GM21360 (cell line): ENCODE data around the gene RALA.

Experiments used
- ATAC-seq: cut with Tn5 transposase; IDR thresholded peaks from one replicate; pipeline ENCODE4 v1.9.1; 2021; ENCODE audit warnings: mild to moderate bottlenecking, moderate library complexity; ENCODE audit not compliant: unreplicated experiment

RALA gene, protein sequence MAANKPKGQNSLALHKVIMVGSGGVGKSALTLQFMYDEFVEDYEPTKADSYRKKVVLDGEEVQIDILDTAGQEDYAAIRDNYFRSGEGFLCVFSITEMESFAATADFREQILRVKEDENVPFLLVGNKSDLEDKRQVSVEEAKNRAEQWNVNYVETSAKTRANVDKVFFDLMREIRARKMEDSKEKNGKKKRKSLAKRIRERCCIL

DNA sequence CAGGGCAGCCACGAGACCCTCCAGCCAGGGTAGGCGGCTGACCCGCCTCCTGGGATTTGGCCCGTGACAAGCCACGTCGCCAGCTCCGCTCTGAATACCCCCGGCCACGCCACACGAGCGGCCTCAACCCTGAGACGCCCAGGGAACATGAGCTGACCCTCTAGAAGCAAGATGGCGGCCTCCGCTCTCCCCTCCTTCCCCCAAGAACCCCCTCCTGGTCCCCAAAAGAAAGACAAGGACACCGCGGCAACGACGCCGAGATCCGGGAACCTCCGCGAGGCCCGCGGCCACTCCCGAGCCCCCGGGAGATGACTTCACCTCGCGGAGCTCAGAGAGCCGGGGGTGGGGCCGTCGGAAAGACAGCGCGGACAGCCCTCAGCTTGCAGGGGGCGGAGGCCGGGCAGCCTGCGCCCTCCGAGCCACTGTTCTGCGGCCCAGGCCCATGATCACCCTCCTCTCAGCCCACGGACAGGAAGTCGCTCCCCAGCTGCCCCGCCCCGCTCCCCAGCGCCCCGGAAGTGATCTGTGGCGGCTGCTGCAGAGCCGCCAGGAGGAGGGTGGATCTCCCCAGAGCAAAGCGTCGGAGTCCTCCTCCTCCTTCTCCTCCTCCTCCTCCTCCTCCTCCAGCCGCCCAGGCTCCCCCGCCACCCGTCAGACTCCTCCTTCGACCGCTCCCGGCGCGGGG, at the start of gene RALA:
TSS of gene RALA (plus strand) at position 526 of the 685 bp plus-strand sequence. CDS start 63,096 bp downstream, outside the sequence.
- ATAC-seq, result peak; percentile 90

GRCh38 chr7:39574673-39575349, 48.6 kb upstream of the RALA start:
- no peak for ATAC-seq

DNA sequence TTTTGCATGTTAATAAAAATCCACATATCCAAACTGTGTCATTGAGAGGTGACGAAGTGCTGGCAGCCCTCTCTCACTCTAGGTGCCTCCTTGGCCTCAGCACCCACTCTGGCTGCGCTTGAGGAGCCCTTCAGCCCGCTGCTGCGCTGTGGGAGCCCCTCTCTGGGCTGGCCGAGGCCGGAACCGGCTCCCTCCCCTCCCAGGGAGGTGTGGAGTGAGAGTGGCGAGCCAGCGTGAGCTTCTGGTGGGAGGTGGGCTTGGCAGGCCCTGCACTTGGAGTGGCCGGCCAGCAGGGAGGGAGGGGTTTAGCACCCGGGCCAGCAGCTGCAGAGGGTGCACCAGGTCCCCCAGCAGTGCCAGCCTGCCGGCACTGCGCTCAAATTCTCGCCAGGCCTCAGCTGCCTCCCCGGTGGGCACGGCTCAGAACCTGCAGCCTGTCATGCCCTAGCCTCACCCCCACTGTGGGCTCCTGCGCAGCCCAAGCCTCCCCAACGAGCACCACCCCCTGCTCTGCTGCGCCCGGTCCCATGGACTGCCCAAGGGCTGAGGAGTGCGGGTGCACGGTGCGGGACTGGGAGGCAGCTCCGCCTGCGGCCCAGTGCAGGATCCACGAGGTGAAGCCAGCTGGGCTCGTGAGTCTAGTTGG, 46.0 kb upstream of the RALA start:
- no peak for ATAC-seq

DNA sequence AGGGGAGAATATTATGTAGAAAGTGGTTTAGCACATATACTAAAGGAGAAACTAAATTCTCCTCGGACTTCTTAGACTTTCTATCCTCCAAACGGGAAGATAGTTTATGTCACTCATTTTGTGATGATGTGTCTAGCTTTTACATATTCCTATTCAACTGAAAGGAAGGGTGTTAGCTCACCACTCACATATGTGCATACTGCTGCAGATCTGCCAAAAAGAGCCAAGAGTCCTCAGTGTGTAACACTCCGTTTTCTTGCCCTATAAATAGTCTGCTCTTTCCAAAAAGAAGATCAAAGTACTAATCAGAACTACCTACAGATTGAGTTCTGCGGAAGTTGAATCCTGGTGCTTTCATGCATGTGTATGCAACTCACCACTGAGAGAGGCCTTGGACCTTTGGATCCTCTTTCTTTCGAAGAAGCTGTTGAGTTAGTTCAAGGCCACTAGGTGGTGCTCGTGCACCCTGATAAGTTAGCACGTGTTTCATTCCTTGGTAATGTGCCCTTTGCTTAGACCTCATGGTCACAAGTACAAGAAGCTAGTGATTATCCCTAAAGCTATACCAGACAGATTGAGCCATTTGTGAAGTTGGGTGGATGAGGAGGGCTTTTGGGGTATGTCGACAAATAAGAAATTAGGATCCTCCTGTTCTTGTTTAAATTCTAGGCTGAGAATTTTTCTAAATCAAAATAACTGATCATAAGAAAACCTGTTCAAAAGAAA, 43.1 kb upstream of the RALA start:
- peak; percentile 96 for ATAC-seq

DNA sequence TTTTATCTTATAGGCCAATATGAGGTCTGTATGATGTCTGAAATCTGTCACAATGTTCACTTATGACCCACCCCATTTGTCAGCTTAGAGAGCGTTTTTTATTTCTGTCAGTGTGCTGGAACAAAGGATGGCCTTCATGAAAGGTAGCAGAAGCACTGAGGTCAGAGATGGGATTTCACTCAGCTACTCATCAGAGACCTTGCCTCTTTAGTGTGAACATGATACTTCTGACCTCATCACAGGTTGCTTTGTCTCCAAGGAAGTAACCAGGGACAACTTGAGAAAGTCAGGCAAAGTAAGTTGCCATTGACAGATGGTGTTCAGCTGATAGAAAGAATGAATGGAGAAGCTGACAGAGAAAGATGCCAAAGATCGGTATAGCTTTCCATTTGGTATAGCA, 40.8 kb upstream of the RALA start:
- no peak for ATAC-seq

DNA sequence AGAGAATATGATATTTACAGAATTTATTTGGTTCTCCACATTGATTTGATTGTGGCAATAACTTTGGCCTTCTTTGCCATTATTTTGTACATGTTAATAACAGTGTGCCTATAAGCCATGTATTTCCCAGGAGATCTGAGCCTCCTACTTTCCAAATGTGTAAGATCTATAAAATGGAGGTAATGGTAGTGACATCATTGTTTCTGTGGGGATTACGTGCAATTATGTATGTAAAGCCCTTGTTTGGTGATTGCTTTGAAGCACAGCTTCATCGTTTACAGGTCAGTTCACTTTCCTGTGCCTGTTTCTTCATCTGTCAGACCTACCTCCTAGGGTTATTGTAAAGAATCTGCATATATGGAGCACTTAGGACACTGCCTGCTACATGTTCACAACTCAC, 39.8 kb upstream of the RALA start:
- ATAC-seq, result no peak

DNA sequence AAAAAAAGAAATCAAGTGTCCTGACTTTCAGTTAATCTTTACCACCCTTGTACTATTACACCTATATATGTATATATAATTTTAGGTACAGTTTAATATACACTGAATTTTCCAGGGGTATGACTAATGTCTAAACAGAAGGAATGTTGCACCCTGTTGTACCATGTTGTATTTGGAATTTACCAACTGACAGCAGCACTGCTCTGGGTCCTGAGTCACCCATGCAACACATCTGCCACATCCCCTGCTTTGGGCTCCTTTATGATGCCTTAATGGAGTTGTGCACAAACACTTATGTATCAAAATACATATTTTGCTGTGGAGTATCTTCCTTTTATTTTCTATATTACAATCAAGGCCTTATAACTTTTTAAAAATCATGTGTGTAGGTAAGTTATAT, 36.0 kb upstream of the RALA start:
- ATAC-seq, result no peak

DNA sequence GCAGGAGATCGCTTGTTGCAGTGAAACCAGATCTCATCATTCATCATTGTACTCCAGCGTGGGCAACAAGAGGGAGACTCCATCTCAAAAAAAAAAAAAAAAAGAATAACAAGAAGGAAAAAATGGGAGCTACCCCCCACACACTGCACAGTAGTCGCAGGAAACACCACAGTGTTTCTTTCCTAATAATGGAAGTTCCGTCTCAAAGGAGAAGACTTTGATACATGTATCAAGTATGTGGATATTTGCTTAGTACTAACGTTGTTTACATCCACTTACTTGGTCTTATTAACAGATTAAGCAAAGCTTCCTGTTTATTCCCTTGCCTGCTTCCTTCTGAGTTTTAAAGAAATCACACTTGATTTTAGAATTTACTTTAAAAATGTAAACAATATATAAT, 35.0 kb upstream of the RALA start:
- ATAC-seq, result no peak

DNA sequence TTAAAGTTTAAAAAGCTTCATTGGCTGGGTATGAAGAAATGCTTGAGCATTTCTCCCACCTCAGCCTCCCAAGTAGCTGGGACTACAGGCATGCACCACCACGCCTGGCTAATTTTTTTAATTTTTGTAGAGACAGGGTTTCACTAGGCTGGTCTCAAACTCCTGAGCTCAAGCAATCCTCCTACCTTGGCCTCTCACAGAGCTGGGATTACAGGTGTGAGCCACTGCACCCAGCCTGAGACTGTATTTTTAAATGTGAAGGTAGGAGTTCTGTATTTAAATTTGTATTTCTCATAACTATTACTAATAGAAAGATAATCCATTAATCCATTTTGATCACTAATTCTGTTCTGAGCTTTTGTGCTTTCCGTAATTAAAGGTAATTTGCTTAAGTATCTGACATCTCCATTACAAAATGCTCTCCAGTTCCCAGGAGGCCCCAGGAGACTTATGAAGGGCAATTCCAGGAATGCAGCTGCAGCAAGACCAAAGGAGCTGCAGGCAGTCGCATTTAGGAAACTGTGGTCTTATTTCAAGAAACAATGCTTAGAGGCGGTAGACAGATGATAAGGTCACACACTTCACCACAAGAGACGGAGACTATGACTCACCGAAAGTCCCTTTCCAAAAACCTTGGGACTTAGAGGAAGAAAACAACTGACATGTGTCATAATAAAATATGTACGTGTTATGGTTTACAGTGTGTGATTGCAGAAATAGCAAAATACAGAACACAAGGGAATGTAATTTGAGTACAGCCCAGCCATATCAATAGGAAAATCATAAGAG, 33.9 kb upstream of the RALA start:
- ATAC-seq, result peak; percentile 93

GRCh38 chr7:39592586-39592985, 30.8 kb upstream of the RALA start:
- no peak for ATAC-seq

GRCh38 chr7:39594988-39595620, 28.3 kb upstream of the RALA start:
- no peak for ATAC-seq

DNA sequence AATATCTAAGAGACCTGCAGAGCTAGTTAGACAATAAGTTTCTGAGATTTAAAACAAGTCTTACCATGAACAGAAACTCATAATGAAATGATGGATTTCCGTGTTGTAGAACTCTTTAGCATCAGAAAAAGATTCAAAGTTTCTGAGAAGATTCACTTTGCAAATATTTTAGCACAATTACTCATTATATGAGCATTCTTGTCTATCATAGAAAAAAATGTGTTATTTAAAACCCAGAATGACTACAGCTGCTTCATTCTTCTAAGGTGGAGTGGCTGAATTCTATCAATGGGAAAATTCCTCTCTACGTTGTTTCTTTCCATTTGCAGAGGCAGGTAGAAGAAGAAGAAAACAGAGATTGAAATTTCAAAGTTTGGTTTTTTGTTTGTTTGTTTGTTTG, 21.0 kb upstream of the RALA start:
- no peak for ATAC-seq

- ATAC-seq, result no peak
These were observed 19.4 kb upstream of the RALA start for GRCh38 chr7:39603924-39604323.

DNA sequence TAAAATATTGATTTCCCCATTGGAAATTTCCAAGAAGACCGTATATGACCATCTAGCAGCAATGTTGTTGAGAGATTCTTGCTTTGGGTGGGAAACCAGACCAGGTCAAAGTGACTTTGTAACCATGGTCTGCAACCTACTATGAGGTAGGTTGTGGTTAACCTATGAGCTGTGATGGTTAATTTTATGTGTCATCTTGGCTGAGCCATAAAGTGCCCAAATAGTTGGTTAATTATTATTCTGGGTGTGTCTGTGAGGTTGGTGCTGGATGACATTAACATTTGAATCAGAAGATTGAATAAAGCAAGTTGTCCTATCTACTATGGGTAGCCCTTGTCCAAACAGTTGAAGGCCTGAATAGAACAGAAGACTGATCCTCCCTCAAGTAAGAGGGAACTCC, 18.3 kb upstream of the RALA start:
- ATAC-seq, result no peak

DNA sequence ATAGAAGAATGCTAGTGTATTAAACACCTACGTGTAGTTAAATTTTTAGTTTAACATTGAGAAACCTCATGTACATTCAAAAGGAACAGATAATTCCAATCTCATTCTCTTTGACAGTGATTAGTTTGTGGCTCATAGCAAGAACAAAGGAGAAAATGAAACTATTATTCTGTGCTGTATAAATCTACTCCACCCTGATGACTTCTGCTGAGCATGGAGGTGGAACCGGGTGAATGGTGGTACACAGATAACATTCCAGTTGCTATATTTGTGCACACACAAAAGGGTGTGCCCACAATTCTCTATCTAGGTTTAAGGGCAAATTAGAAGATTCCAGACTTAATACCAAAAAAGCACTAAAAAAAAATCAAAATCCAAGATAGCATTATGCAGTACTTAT, 17.0 kb upstream of the RALA start:
- ATAC-seq, result no peak

DNA sequence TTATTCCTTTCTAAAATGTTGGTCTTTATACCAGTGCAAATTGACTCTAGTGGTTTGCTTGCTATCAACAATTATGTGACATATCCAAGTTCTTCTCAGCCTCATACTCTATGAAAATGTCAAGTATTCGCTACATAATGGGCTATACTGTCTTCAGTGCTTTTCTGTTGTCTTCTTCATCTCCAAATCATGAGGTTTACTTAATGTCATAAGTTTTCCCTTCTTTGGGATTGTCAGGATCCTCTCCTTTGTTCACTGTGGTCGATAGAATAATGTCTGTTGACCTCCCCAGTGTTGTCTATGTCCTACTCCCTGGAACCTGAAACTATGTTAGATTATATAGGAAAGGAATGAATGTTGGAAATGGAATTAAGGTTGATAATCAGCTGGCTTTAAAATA, 16.4 kb upstream of the RALA start:
- no peak for ATAC-seq

- ATAC-seq, result no peak
These were observed 15.5 kb upstream of the RALA start for GRCh38 chr7:39607865-39608264.

- no peak for ATAC-seq
These were observed 15.1 kb upstream of the RALA start for GRCh38 chr7:39608278-39608677.

DNA sequence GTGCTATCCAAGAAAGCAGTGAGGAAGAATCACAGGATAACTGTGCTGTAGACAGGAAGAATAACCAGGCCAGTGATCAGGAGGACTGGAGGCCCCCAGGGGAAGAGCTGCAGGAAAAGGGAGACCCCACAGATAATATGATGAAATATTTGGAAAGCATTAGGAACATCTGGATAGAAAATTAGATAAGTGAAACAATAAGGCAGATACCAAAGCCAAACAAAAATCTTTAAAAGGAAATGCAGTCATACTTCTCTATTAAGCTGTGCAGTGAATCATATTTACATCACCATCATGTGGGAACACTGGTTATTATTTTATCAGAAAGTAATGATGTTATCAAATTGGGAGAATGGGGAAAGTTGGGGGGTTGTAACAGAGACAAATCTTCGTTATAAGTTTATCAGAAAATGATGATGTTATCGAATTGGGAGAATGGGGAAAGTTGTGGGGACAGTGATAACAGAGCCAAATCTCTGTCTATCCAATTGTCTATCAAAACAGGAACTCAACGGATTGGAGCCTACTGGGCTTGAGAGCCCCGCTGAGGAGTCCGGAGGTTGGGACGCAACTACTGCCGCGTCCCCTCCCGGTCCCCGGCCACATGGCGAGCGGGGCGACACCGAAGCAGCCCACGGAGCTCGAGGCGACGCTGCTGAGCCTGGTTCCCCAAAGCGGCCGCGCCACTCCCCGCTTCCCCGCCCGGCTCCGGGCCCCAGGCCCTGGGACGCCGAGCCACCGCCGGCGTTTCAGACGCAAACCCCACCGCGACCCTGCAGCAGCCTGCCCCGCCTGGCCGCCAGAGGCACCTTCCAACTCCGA, 14.0 kb upstream of the RALA start:
- no peak for ATAC-seq
